HEK293 (cell line): Measurements from ENCODE around the gene CEP85L.

Experiments
- AEBP2 ChIP-seq: fragments of 450-650 bp; formaldehyde crosslinking; IDR thresholded peaks from 2 replicates; pipeline ENCODE4 v1.5.1; 2016; ENCODE audit warnings: missing biosample characterization, missing genetic modification characterization, borderline replicate concordance
- HOXA7 ChIP-seq: sonication (generic); formaldehyde crosslinking; IDR thresholded peaks from 2 replicates; pipeline ENCODE4 v1.8.1; 2022; ENCODE audit warnings: missing genetic modification reagents, borderline replicate concordance
- HOXD13 ChIP-seq: sonication (generic); formaldehyde crosslinking; IDR thresholded peaks from 2 replicates; pipeline ENCODE4 v1.8.0; 2022; ENCODE audit warnings: missing genetic modification reagents, borderline replicate concordance
- IKZF3 ChIP-seq: fragments of 450-650 bp; IDR thresholded peaks from 2 replicates; pipeline ENCODE4 v1.5.0; 2018; ENCODE audit warnings: missing biosample characterization, mild to moderate bottlenecking, missing genetic modification characterization, moderate library complexity
- KLF16 ChIP-seq: fragments of 450-650 bp; formaldehyde crosslinking; IDR thresholded peaks from 2 replicates; pipeline ENCODE4 v1.5.1; 2017; ENCODE audit warnings: missing biosample characterization, missing genetic modification characterization
- KLF17 ChIP-seq: fragments of 450-650 bp; formaldehyde crosslinking; IDR thresholded peaks from 2 replicates; pipeline ENCODE4 v1.5.1; 2016; ENCODE audit warnings: missing biosample characterization, missing genetic modification characterization
- KLF7 ChIP-seq: fragments of 450-650 bp; formaldehyde crosslinking; IDR thresholded peaks from 2 replicates; pipeline ENCODE4 v1.5.1; 2016; ENCODE audit warnings: missing biosample characterization, missing genetic modification characterization, borderline replicate concordance
- PRDM10 ChIP-seq: fragments of 450-650 bp; formaldehyde crosslinking; IDR thresholded peaks from 2 replicates; pipeline ENCODE4 v1.5.1; 2016; ENCODE audit warnings: missing biosample characterization, missing genetic modification characterization
- SCRT1 ChIP-seq: fragments of 450-650 bp; formaldehyde crosslinking; IDR thresholded peaks from 2 replicates; pipeline ENCODE4 v1.5.1; 2016; ENCODE audit warnings: missing biosample characterization, missing genetic modification characterization, borderline replicate concordance
- YY2 ChIP-seq: fragments of 450-650 bp; formaldehyde crosslinking; IDR thresholded peaks from 2 replicates; pipeline ENCODE4 v1.5.1; 2016; ENCODE audit warnings: missing biosample characterization, missing genetic modification characterization
- ZBTB11 ChIP-seq: fragments of 450-650 bp; formaldehyde crosslinking; conservative IDR thresholded peaks from 2 replicates; pipeline ENCODE4 v1.5.1; 2016; ENCODE audit warnings: low read depth, missing biosample characterization, missing genetic modification characterization
- ZBTB26 ChIP-seq: fragments of 450-650 bp; formaldehyde crosslinking; optimal IDR thresholded peaks from 2 replicates; pipeline ENCODE3; 2016; ENCODE audit warnings: missing biosample characterization, mild to moderate bottlenecking, missing genetic modification characterization
- ZNF112 ChIP-seq: fragments of 450-650 bp; formaldehyde crosslinking; IDR thresholded peaks from 2 replicates; pipeline ENCODE4 v1.5.0; 2017; ENCODE audit warnings: missing biosample characterization, missing genetic modification characterization
- ZNF140 ChIP-seq: fragments of 450-650 bp; formaldehyde crosslinking; IDR thresholded peaks from 2 replicates; pipeline ENCODE4 v1.5.1; 2016; ENCODE audit warnings: missing biosample characterization, missing genetic modification characterization
- ZNF211 ChIP-seq: fragments of 450-650 bp; formaldehyde crosslinking; IDR thresholded peaks from 2 replicates; pipeline ENCODE4 v1.5.1; 2016; ENCODE audit warnings: low read depth, missing biosample characterization, missing genetic modification characterization
- ZNF239 ChIP-seq: fragments of 450-650 bp; formaldehyde crosslinking; IDR thresholded peaks from 2 replicates; pipeline ENCODE4 v1.5.1; 2016; ENCODE audit warnings: missing biosample characterization, missing genetic modification characterization
- ZNF280C ChIP-seq: fragments of 450-650 bp; formaldehyde crosslinking; IDR thresholded peaks from 2 replicates; pipeline ENCODE4 v1.5.1; 2016; ENCODE audit warnings: missing biosample characterization, missing genetic modification characterization
- ZNF335 ChIP-seq: fragments of 450-650 bp; formaldehyde crosslinking; conservative IDR thresholded peaks from 2 replicates; pipeline ENCODE4 v1.5.1; 2016; ENCODE audit warnings: missing biosample characterization, missing genetic modification characterization
- ZNF366 ChIP-seq: fragments of 450-650 bp; formaldehyde crosslinking; conservative IDR thresholded peaks from 2 replicates; pipeline ENCODE4 v1.5.1; 2016; ENCODE audit warnings: missing biosample characterization, missing genetic modification characterization
- ZNF423 ChIP-seq: fragments of 450-650 bp; formaldehyde crosslinking; IDR thresholded peaks from 2 replicates; pipeline ENCODE4 v1.5.1; 2016; ENCODE audit warnings: missing biosample characterization, missing genetic modification characterization
- ZNF433 ChIP-seq: fragments of 450-650 bp; formaldehyde crosslinking; IDR thresholded peaks from 2 replicates; pipeline ENCODE4 v1.5.1; 2016; ENCODE audit warnings: missing biosample characterization, missing genetic modification characterization, low read depth
- ZNF529 ChIP-seq: fragments of 450-650 bp; formaldehyde crosslinking; IDR thresholded peaks from 2 replicates; pipeline ENCODE4 v1.5.1; 2017; ENCODE audit warnings: missing genetic modification characterization, missing biosample characterization; ENCODE audit not compliant: insufficient replicate concordance
- ZNF544 ChIP-seq: fragments of 450-650 bp; formaldehyde crosslinking; IDR thresholded peaks from 2 replicates; pipeline ENCODE4 v1.5.0; 2017; ENCODE audit warnings: missing biosample characterization, missing genetic modification characterization
- ZNF548 ChIP-seq: fragments of 450-650 bp; formaldehyde crosslinking; IDR thresholded peaks from 2 replicates; pipeline ENCODE4 v1.5.1; 2016; ENCODE audit warnings: missing biosample characterization, missing genetic modification characterization
- ZNF561 ChIP-seq: fragments of 450-650 bp; IDR thresholded peaks from 2 replicates; pipeline ENCODE4 v1.5.1; 2018; ENCODE audit warnings: missing biosample characterization, missing genetic modification characterization, borderline replicate concordance
- ZNF658 ChIP-seq: fragments of 450-650 bp; formaldehyde crosslinking; IDR thresholded peaks from 2 replicates; pipeline ENCODE4; 2016; ENCODE audit warnings: missing biosample characterization, missing genetic modification characterization
- ZNF777 ChIP-seq: fragments of 450-650 bp; formaldehyde crosslinking; IDR thresholded peaks from 2 replicates; pipeline ENCODE4 v1.5.1; 2017; ENCODE audit warnings: missing biosample characterization, missing genetic modification characterization, borderline replicate concordance
- ZNF830 ChIP-seq: fragments of 450-650 bp; IDR thresholded peaks from 2 replicates; pipeline ENCODE4 v1.5.0; 2018; ENCODE audit warnings: missing biosample characterization, missing genetic modification characterization, low read depth, mild to moderate bottlenecking, moderate library complexity

CEP85L gene

GRCh38 chr6:118660218-118660569 is 8.8 kb upstream of the CEP85L start (continued):
- TF ChIP-seq ZBTB26 (no peak), YY2 (tag by site-specific recombination) (no peak), ZNF366 (no peak), KLF7 (tag by site-specific recombination) (no peak), ZNF658 (tag by site-specific recombination) (no peak), SCRT1 (no peak), ZNF433 (tag by site-specific recombination) (no peak), ZNF112 (tag by site-specific recombination) (peak; percentile 80), ZBTB11 (tag by site-specific recombination) (no peak), ZNF280C (no peak), ZNF777 (tag by site-specific recombination) (no peak), KLF16 (tag by site-specific recombination) (no peak), ZNF211 (tag by site-specific recombination) (no peak), AEBP2 (no peak), ZNF830 (tag by site-specific recombination) (peak; percentile 85), ZNF548 (tag by site-specific recombination) (no peak), HOXA7 (no peak), ZNF140 (no peak), ZNF239 (tag by site-specific recombination) (no peak), ZNF423 (tag by site-specific recombination) (no peak), ZNF335 (tag by site-specific recombination) (peak; percentile 60; the same call in 1 of the 2 replicates), ZNF544 (tag by site-specific recombination) (peak; percentile 95), PRDM10 (tag by site-specific recombination) (peak; percentile 31; the same call in 1 of the 2 replicates), ZNF529 (peak; percentile 64), KLF17 (tag by site-specific recombination) (no peak), ZNF561 (tag by site-specific recombination) (peak; percentile 99), HOXD13 (CRISPR knock-in tag) (no peak), IKZF3 (tag by site-specific recombination) (peak; percentile 46; the same call in 1 of the 2 replicates)
